Uterus (tissue), 4 donors: Measurements from ENCODE around the gene IQSEC2. TPM values are rescaled to one million over a fixed set of nuclear protein-coding genes. Genes with fewer than 3 reads are reported as not detected.
A peak's percentile ranks its signal among the peaks of the same experiment; 100 is the strongest.

Source experiments
- DNase-seq, 2 donors: peaks; one replicate each; pipeline ENCODE4 v3.0.0-alpha.2; 2019 to 2020
- H3K27ac ChIP-seq, 2 donors: fragments of 200-600 bp; sonication (generic); 1 replicate in 1 of 2; 2 replicates in 1 of 2; pipeline ENCODE4 v1.5.1; 2016 to 2018
- H3K27me3 ChIP-seq, 2 donors: fragments of 200-600 bp; sonication (generic); one replicate each; pipeline ENCODE4 v1.5.1; 2018 to 2019; ENCODE audit warnings: control low read depth in 1 of 2
- H3K36me3 ChIP-seq, 2 donors: fragments of 200-600 bp; sonication (generic); one replicate each; pipeline ENCODE4 v1.5.1; 2019; ENCODE audit warnings: control low read depth in 1 of 2
- H3K4me1 ChIP-seq, 2 donors: fragments of 200-600 bp; sonication (generic); one replicate each; pipeline ENCODE4 v1.5.1; 2018 to 2019; ENCODE audit warnings: control low read depth in 1 of 2
- H3K4me3 ChIP-seq, 2 donors: fragments of 200-600 bp; sonication (generic); 1 replicate in 1 of 2; 2 replicates in 1 of 2; pipeline ENCODE4 v1.5.1; 2018 to 2019; ENCODE audit warnings: mild to moderate bottlenecking in 1 of 2
- H3K9me3 ChIP-seq, 2 donors: fragments of 200-600 bp; sonication (generic); one replicate each; pipeline ENCODE4 v1.5.1; 2019; ENCODE audit warnings: control low read depth in 1 of 2
- CTCF ChIP-seq, 4 experiments: fragments of 200-600 bp in 2 of 4; fragments of 450-650 bp in 2 of 4; sonication (generic) in 2 of 4; IDR thresholded peaks; one replicate each; pipeline ENCODE4 v1.5.1; 2016 to 2019; ENCODE audit warnings: antibody characterized with exemption in 4 of 4, mild to moderate bottlenecking in 2 of 4, moderate library complexity in 1 of 4
- POLR2A ChIP-seq, 2 donors: fragments of 450-650 bp; IDR thresholded peaks; one replicate each; pipeline ENCODE4 v1.6.1; 2016; ENCODE audit warnings: antibody characterized with exemption in 2 of 2, mild to moderate bottlenecking in 1 of 2, moderate library complexity in 1 of 2
- intact Hi-C: fragments of 100-400 bp; cut with DNase I; formaldehyde crosslinking; loops from one replicate; pipeline ENCODE4 v1.15.1; 2023; ENCODE audit warnings: low total_unique reads
- total RNA-seq, 4 donors: library from RNA; depleted of rRNA in 3 of 4; stranded (reverse); fragments of >200 nt in 3 of 4; gene quantifications; one replicate each; pipeline versions ENCODE4 v1.1.0 to v1.2.4, GENCODE V29; 2014 to 2023
- donor health status: DM: yes; HTN: yes; CAD: no.

The IQSEC2 gene
- total RNA-seq, 4 donors from 2014 or later = 4.1 to 31.6 (median 8.9) TPM

DNA sequence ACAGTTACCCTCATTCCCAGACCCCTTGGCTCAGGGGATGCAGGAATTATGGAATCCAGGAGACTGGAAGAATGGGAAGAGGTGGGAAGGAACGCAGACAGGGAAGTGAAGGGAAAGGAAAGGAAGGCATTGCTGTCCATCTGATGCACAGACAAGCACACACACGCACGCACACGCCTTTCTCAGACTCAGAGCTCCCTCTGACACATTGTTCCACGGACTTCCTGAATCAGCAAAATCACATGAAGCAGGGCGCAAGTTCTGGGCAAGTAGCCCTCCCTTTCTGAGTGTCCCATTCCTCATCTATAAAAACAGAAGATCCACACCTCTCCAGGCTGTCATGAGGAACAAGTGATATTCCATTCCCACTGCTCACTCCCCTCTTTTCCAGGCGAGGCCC lies 13.2 kb downstream of the IQSEC2 start:
- TF ChIP-seq CTCF (IDR thresholded peaks at IDR 0.05) (no peak), POLR2A (IDR thresholded peaks at IDR 0.05) (no peak)
- intact Hi-C loops = no loop called here
- H3K36me3 ChIP-seq = no peaks in the 10 kb centered on the region
- H3K27me3 ChIP-seq = no peaks in the 10 kb centered on the region
- no peaks in the 10 kb centered on the region for H3K4me1 ChIP-seq
- no peak overlapping the region for H3K4me3 ChIP-seq
- H3K9me3 ChIP-seq = no peaks in the 10 kb centered on the region
- DNase-seq = no peak
- no peak overlapping the region for H3K27ac ChIP-seq

GRCh38 chrX:53266914-53267313 lies 14.5 kb downstream of the IQSEC2 start:
- no peak overlapping the region for H3K27ac ChIP-seq

DNA sequence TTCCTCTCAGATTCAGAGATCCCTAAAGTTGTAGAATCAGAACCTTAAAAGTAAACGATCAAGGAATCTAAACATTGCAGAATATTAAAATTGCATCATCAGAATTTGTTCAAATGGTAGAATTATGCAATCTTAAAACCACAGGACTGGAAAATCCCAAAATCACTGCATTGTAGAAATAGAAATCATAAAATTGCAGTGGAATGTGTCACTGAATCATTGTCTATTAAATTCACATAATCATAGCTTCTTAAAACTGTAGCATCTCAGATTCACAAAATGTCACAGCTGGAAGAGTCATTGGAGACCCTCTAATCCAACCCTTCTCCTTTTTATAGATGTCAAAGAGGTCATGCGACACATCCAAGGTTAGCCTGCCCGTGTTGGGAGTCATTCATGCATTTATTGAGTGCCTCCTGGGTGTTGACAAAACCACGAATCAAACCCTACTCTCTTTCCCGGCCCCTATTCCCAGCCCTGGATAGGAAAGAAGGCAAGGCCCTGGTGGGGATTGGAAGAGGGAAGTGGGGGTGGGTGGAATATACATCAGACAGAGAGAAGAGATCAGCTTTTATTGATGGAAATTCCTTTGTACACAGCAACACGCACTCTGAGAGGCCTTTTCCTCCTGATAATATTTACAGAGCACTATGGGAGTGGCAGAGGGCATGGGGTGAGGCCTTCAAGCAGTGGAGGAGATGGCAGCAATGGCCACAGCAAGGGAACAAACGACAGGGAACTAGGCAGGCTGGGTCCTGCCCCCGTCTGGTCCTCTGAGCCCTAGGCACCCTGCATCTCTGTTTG lies 15.4 kb downstream of the IQSEC2 start:
- no peak for DNase-seq
- no peak for TF ChIP-seq CTCF (IDR thresholded peaks at IDR 0.05)
- no peak for TF ChIP-seq POLR2A (IDR thresholded peaks at IDR 0.05)
- intact Hi-C loops = no loop called here
- no peaks in the 10 kb centered on the region for H3K4me1 ChIP-seq
- H3K27ac ChIP-seq = peak overlapping the region in 1 of 2 donors; percentile 44
- H3K9me3 ChIP-seq = no peaks in the 10 kb centered on the region
- no peak overlapping the region for H3K4me3 ChIP-seq
- no peaks in the 10 kb centered on the region for H3K27me3 ChIP-seq
- no peaks in the 10 kb centered on the region for H3K36me3 ChIP-seq

More at GRCh38 chrX:53266914-53267313, 14.5 kb downstream of the IQSEC2 start:
- H3K27me3 ChIP-seq = no peaks in the 10 kb centered on the region
- TF ChIP-seq POLR2A (IDR thresholded peaks at IDR 0.05) (no peak), CTCF (IDR thresholded peaks at IDR 0.05) (no peak)
- intact Hi-C loops = no loop called here
- H3K4me3 ChIP-seq = no peak overlapping the region
- H3K36me3 ChIP-seq = no peaks in the 10 kb centered on the region
- DNase-seq = no peak
- no peaks in the 10 kb centered on the region for H3K4me1 ChIP-seq
- no peaks in the 10 kb centered on the region for H3K9me3 ChIP-seq

GRCh38 chrX:53263597-53264094 lies 17.7 kb downstream of the IQSEC2 start:
- DNase-seq = no peak
- H3K27me3 ChIP-seq = no peaks in the 10 kb centered on the region
- no peaks in the 10 kb centered on the region for H3K36me3 ChIP-seq
- H3K4me3 ChIP-seq = no peak overlapping the region
- intact Hi-C loops = no loop called here
- H3K4me1 ChIP-seq = no peaks in the 10 kb centered on the region
- no peaks in the 10 kb centered on the region for H3K9me3 ChIP-seq
- TF ChIP-seq POLR2A (IDR thresholded peaks at IDR 0.05) (no peak), CTCF (IDR thresholded peaks at IDR 0.05) (no peak)
- no peak overlapping the region for H3K27ac ChIP-seq

- Histone ChIP-seq H3K9me3 (no peaks in the 10 kb centered on the region), H3K27ac (no peak overlapping the region), H3K4me1 (no peaks in the 10 kb centered on the region), H3K27me3 (no peaks in the 10 kb centered on the region), H3K4me3 (no peak overlapping the region), H3K36me3 (no peaks in the 10 kb centered on the region)
- TF ChIP-seq CTCF (IDR thresholded peaks at IDR 0.05) = no peak
- TF ChIP-seq POLR2A (IDR thresholded peaks at IDR 0.05) = no peak
- intact Hi-C loops = no loop called here
- DNase-seq = no peak
Measured at GRCh38 chrX:53262918-53263394, 18.4 kb downstream of the IQSEC2 start.
